Lower leg skin (tissue), 3 donors: ENCODE measurements around the gene NOX5.

Source experiments
- CTCF ChIP-seq, 3 donors: fragments of 450-650 bp; IDR thresholded peaks; one replicate each; pipeline ENCODE4 v1.5.1; 2016; ENCODE audit warnings: antibody characterized with exemption in 3 of 3, mild to moderate bottlenecking in 3 of 3, moderate library complexity in 2 of 3
- POLR2A ChIP-seq, 2 donors: fragments of 450-650 bp; IDR thresholded peaks; one replicate each; pipeline ENCODE4 v1.6.1; 2016 to 2017; ENCODE audit warnings: antibody characterized with exemption in 2 of 2, mild to moderate bottlenecking in 1 of 2, moderate library complexity in 1 of 2

GRCh38 chr15:68992696-68993095 is 21.8 kb upstream of the NOX5 start:
- TF ChIP-seq POLR2A (IDR thresholded peaks at IDR 0.05): no peak
- no peak for TF ChIP-seq CTCF (IDR thresholded peaks at IDR 0.05)
